ENCODE results near the gene GULP1.

The GULP1 gene

GRCh38 chr2:188316791-188317423 lies 25.2 kb downstream of the GULP1 start:
- no peaks in the 10 kb centered on the region for H3K9me3 ChIP-seq (ENCODE audit: control insufficient read depth, insufficient read depth, low read length)
- no peaks in the 10 kb centered on the region for H3K27me3 ChIP-seq (ENCODE audit: control insufficient read depth, low read length)
- H3K4me1 ChIP-seq (ENCODE audit: control insufficient read depth, low read length), result no peaks in the 10 kb centered on the region
- H3K4me3 ChIP-seq (ENCODE audit: low read length), result no peak overlapping the region
- no peaks in the 10 kb centered on the region for H3K79me2 ChIP-seq (ENCODE audit: control insufficient read depth, low read length)
- H3K9me2 ChIP-seq (replicated peaks; ENCODE audit: control insufficient read depth, low read length), result no peaks in the 10 kb centered on the region
- TF ChIP-seq EZH2phosphoT487 (IDR thresholded peaks at IDR 0.05; ENCODE audit: borderline replicate concordance, low read length) (no peak), CTCF (IDR thresholded peaks at IDR 0.05; ENCODE audit: low read depth, low read length, poor library complexity, severe bottlenecking) (no peak)
- no peaks in the 10 kb centered on the region for H4K20me1 ChIP-seq (ENCODE audit: control insufficient read depth, insufficient read depth, low read depth, low read length)
- H3K4me2 ChIP-seq (ENCODE audit: low read length), result no peak overlapping the region
- H3K27ac ChIP-seq (ENCODE audit: low read depth, low read length), result no peak overlapping the region
- H3F3A ChIP-seq (ENCODE audit: control insufficient read depth, insufficient read depth), result no peaks in the 10 kb centered on the region
- no peaks in the 10 kb centered on the region for H3K36me3 ChIP-seq (ENCODE audit: control insufficient read depth, low read length)

- TF ChIP-seq EZH2phosphoT487 (IDR thresholded peaks at IDR 0.05; ENCODE audit: borderline replicate concordance, low read length) (no peak), CTCF (IDR thresholded peaks at IDR 0.05; ENCODE audit: low read depth, low read length, poor library complexity, severe bottlenecking) (no peak)
- no peaks in the 10 kb centered on the region for H3K79me2 ChIP-seq (ENCODE audit: control insufficient read depth, low read length)
Observed at GRCh38 chr2:188318161-188318749, 26.6 kb downstream of the GULP1 start.

GRCh38 chr2:188319838-188320237 lies 28.2 kb downstream of the GULP1 start:
- Histone ChIP-seq H3K4me1 (ENCODE audit: control insufficient read depth, low read length) (no peaks in the 10 kb centered on the region), H3K36me3 (ENCODE audit: control insufficient read depth, low read length) (no peaks in the 10 kb centered on the region), H3K4me2 (ENCODE audit: low read length) (no peak overlapping the region), H3K79me2 (ENCODE audit: control insufficient read depth, low read length) (no peaks in the 10 kb centered on the region), H3K4me3 (ENCODE audit: low read length) (no peak overlapping the region), H3K9me3 (ENCODE audit: control insufficient read depth, insufficient read depth, low read length) (no peaks in the 10 kb centered on the region), H3K27ac (ENCODE audit: low read depth, low read length) (no peak overlapping the region), H3F3A (ENCODE audit: control insufficient read depth, insufficient read depth) (no peaks in the 10 kb centered on the region), H3K9me2 (replicated peaks; ENCODE audit: control insufficient read depth, low read length) (no peaks in the 10 kb centered on the region), H3K27me3 (ENCODE audit: control insufficient read depth, low read length) (no peaks in the 10 kb centered on the region), H4K20me1 (ENCODE audit: control insufficient read depth, insufficient read depth, low read depth, low read length) (no peaks in the 10 kb centered on the region)
- no peak for TF ChIP-seq CTCF (IDR thresholded peaks at IDR 0.05; ENCODE audit: low read depth, low read length, poor library complexity, severe bottlenecking)
- no peak for TF ChIP-seq EZH2phosphoT487 (IDR thresholded peaks at IDR 0.05; ENCODE audit: borderline replicate concordance, low read length)

More at GRCh38 chr2:188318161-188318749, 26.6 kb downstream of the GULP1 start:
- H3K4me3 ChIP-seq (ENCODE audit: low read length), result no peak overlapping the region
- no peak overlapping the region for H3K27ac ChIP-seq (ENCODE audit: low read depth, low read length)
- H3K36me3 ChIP-seq (ENCODE audit: control insufficient read depth, low read length), result no peaks in the 10 kb centered on the region
- no peaks in the 10 kb centered on the region for H3K9me2 ChIP-seq (replicated peaks; ENCODE audit: control insufficient read depth, low read length)
- no peaks in the 10 kb centered on the region for H4K20me1 ChIP-seq (ENCODE audit: control insufficient read depth, insufficient read depth, low read depth, low read length)
- H3K4me1 ChIP-seq (ENCODE audit: control insufficient read depth, low read length), result no peaks in the 10 kb centered on the region
- no peaks in the 10 kb centered on the region for H3K9me3 ChIP-seq (ENCODE audit: control insufficient read depth, insufficient read depth, low read length)
- H3F3A ChIP-seq (ENCODE audit: control insufficient read depth, insufficient read depth), result no peaks in the 10 kb centered on the region
- H3K4me2 ChIP-seq (ENCODE audit: low read length), result no peak overlapping the region
- no peaks in the 10 kb centered on the region for H3K27me3 ChIP-seq (ENCODE audit: control insufficient read depth, low read length)
